ENCODE results near the gene ARF5.

ARF5 gene

GRCh38 chr7:127585044-127585953 lies 2.9 kb upstream of the ARF5 start, which contains the start of gene GCC1:
Gene GCC1, minus strand, starts transcription at chr7:127585596. Its CDS starts 414 bp downstream, at chr7:127585182.
- H3K36me3 ChIP-seq: peaks cover 11% of the 10 kb centered on the region; the same call in 1 of the 2 replicates
- no peak for TF ChIP-seq CTCF (IDR thresholded peaks at IDR 0.05; ENCODE audit: low read depth, low read length)
- H3K27me3 ChIP-seq: no peaks in the 10 kb centered on the region
- peak; percentile 95 for DNase-seq
- H3K4me1 ChIP-seq: no peaks in the 10 kb centered on the region
- H3K9me3 ChIP-seq: no peaks in the 10 kb centered on the region
- H3K4me3 ChIP-seq (ENCODE audit: low read depth, low read length): peak within 1 kb of the TSS; percentile 97

GRCh38 chr7:127586346-127586745 lies 1.9 kb upstream of the ARF5 start:
- Histone ChIP-seq H3K4me3 (ENCODE audit: low read depth, low read length) (no peak overlapping the region), H3K4me1 (no peaks in the 10 kb centered on the region), H3K36me3 (peaks cover 20% of the 10 kb centered on the region), H3K27me3 (no peaks in the 10 kb centered on the region), H3K9me3 (no peaks in the 10 kb centered on the region)
- no peak for DNase-seq
- TF ChIP-seq CTCF (IDR thresholded peaks at IDR 0.05; ENCODE audit: low read depth, low read length): no peak

GRCh38 chr7:127587663-127588018 lies 570 bp upstream of the ARF5 start:
- no peak for TF ChIP-seq CTCF (IDR thresholded peaks at IDR 0.05; ENCODE audit: low read depth, low read length)
- peak overlapping the region; percentile 66 for H3K4me3 ChIP-seq (ENCODE audit: low read depth, low read length)
- H3K27me3 ChIP-seq: no peaks in the 10 kb centered on the region
- peaks cover 12% of the 10 kb centered on the region for H3K36me3 ChIP-seq
- no peak for DNase-seq
- no peaks in the 10 kb centered on the region for H3K9me3 ChIP-seq
- no peaks in the 10 kb centered on the region for H3K4me1 ChIP-seq

DNA sequence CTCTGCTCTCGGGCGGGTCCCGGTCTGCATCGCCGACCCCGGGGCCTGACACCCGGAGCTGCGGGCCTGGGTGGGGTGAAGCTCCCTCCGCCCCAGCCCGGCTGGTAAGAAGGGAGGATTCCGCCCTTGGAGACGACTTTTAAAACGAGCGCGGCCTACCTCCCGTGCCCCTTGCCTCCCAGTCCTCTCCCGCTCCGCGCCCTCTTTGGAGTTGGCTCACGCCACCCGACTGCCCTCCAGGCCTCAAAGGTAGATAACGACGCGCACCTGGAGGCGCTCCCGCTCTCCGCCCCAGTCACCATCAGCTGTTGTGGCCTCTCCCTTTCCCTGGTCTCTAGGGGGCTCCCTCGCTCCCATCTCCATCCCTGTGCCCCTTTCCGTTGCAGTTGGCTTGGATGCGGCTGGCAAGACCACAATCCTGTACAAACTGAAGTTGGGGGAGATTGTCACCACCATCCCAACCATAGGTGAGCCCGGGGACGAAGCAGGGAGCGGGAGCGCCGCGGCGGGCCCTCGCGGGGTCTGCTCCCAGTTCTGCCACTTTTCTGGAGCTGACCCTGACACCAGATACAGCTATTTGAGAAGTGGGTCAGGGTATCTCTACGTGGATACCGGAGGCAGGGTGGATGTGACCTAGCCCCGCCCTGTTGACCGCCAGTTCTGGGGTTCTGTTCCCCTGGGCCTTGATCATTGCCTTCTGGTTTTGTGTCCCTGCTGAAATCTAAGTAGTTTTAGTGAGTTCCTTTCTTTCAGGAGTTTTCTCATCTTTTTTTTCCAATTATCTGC lies 679 bp downstream of the ARF5 start:
- Histone ChIP-seq H3K27me3 (no peaks in the 10 kb centered on the region), H3K4me1 (no peaks in the 10 kb centered on the region), H3K36me3 (peaks cover 8% of the 10 kb centered on the region), H3K9me3 (no peaks in the 10 kb centered on the region), H3K4me3 (ENCODE audit: low read depth, low read length) (peak overlapping the region; percentile 90)
- TF ChIP-seq CTCF (IDR thresholded peaks at IDR 0.05; ENCODE audit: low read depth, low read length): peak; percentile 73
- DNase-seq: peak; percentile 77

DNA sequence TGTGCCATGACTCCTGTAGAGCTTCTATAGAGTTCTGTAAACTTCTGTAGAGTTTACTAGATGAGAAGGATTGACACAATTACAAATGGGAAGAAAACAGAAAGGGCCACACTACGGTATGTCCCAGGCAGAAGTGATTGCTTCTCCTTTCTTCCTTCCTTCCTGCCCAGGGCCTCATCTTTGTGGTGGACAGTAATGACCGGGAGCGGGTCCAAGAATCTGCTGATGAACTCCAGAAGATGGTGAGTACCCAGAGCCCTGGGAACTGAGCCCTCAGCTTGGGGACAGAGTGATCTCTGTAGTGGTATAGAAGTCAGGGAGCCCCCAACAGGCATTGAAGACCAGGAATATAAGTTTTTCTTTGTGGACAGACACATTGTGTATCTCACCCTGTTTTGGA lies 1.7 kb downstream of the ARF5 start:
- no peaks in the 10 kb centered on the region for H3K4me1 ChIP-seq
- H3K36me3 ChIP-seq: peaks cover 8% of the 10 kb centered on the region
- H3K4me3 ChIP-seq (ENCODE audit: low read depth, low read length): no peak overlapping the region
- no peak for TF ChIP-seq CTCF (IDR thresholded peaks at IDR 0.05; ENCODE audit: low read depth, low read length)
- no peak for DNase-seq
- H3K27me3 ChIP-seq: no peaks in the 10 kb centered on the region
- no peaks in the 10 kb centered on the region for H3K9me3 ChIP-seq
